Measurements from ENCODE around the gene KDM5B.

Gene KDM5B

GRCh38 chr1:202713110-202713509 lies 95.1 kb downstream of the KDM5B start:
- peak; percentile 40 for DNase-seq (ENCODE audit: low read depth)
- no peak overlapping the region for H3K4me3 ChIP-seq (ENCODE audit: low read depth, low read length)
- TF ChIP-seq, protein P1, sequence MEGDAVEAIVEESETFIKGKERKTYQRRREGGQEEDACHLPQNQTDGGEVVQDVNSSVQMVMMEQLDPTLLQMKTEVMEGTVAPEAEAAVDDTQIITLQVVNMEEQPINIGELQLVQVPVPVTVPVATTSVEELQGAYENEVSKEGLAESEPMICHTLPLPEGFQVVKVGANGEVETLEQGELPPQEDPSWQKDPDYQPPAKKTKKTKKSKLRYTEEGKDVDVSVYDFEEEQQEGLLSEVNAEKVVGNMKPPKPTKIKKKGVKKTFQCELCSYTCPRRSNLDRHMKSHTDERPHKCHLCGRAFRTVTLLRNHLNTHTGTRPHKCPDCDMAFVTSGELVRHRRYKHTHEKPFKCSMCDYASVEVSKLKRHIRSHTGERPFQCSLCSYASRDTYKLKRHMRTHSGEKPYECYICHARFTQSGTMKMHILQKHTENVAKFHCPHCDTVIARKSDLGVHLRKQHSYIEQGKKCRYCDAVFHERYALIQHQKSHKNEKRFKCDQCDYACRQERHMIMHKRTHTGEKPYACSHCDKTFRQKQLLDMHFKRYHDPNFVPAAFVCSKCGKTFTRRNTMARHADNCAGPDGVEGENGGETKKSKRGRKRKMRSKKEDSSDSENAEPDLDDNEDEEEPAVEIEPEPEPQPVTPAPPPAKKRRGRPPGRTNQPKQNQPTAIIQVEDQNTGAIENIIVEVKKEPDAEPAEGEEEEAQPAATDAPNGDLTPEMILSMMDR (IDR thresholded peaks at IDR 0.05; ENCODE audit: control insufficient read depth, extremely low read depth, insufficient read depth), result no peak

GRCh38 chr1:202711949-202712635 lies 96.1 kb downstream of the KDM5B start:
- no peak for DNase-seq (ENCODE audit: low read depth)

GRCh38 chr1:202710070-202711045 lies 97.9 kb downstream of the KDM5B start, which contains the start of gene SYT2:
Gene SYT2, minus strand, starts transcription at chr1:202710454. Its CDS starts 104,682 bp downstream, at chr1:202605772.
- 0 out of 2 replicates have a peak within 1 kb of the TSS, but pooled peaks have one; percentile 9 for H3K4me3 ChIP-seq (ENCODE audit: low read depth, low read length)
- TF ChIP-seq, protein P1 (IDR thresholded peaks at IDR 0.05; ENCODE audit: control insufficient read depth, extremely low read depth, insufficient read depth), result no peak
- DNase-seq (ENCODE audit: low read depth), result no peak

More at GRCh38 chr1:202711949-202712635, 96.1 kb downstream of the KDM5B start:
- no peak overlapping the region for H3K4me3 ChIP-seq (ENCODE audit: low read depth, low read length)
- TF ChIP-seq, protein P1 (IDR thresholded peaks at IDR 0.05; ENCODE audit: control insufficient read depth, extremely low read depth, insufficient read depth), result no peak

- no peak for DNase-seq (ENCODE audit: low read depth)
- TF ChIP-seq, protein P1 (IDR thresholded peaks at IDR 0.05; ENCODE audit: control insufficient read depth, extremely low read depth, insufficient read depth), result no peak
- no peak overlapping the region for H3K4me3 ChIP-seq (ENCODE audit: low read depth, low read length)
Measured at GRCh38 chr1:202709276-202710041, 98.8 kb downstream of the KDM5B start.

DNA sequence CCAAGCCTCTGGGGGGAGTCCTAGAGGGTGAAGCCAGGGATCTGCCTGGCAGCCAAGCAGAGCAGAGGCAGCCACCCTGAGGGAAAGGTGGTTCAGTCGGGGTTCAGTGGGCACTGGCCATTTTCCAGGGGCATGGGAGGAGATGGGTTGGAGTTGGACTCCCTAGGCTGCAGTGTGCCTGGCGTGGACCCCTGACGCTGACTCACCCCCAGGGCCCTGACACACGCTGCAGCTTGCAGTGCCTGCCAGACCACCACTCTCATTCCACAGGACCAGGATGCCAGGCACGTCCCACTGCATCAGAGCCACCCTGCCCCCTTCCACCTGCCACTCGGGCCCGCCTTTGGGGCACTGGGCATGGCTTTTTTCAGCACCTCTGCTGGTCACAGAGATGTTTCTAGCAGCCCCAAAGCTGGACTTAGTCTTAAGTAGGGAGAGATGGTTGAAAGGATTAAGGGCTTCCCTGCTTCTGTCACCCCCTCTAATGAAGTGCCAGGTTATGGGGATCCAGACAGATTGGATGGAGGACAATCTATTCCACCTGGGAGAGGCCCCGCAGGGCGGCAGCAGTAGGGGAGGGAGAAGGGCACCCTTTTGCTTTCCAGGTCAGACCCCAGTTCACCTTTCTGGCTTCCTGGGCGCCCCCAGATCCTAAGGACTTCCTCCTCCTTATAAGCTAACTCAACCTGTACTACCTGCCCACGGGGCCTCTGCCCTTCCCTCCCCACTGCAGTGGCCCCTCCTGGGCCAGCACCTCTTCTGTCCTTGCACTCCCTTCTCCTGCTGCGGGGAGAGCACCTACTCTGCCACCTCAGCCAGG lies 99.6 kb downstream of the KDM5B start:
- TF ChIP-seq, protein P1 (IDR thresholded peaks at IDR 0.05; ENCODE audit: control insufficient read depth, extremely low read depth, insufficient read depth), result no peak
- no peak overlapping the region for H3K4me3 ChIP-seq (ENCODE audit: low read depth, low read length)
- DNase-seq (ENCODE audit: low read depth), result no peak

DNA sequence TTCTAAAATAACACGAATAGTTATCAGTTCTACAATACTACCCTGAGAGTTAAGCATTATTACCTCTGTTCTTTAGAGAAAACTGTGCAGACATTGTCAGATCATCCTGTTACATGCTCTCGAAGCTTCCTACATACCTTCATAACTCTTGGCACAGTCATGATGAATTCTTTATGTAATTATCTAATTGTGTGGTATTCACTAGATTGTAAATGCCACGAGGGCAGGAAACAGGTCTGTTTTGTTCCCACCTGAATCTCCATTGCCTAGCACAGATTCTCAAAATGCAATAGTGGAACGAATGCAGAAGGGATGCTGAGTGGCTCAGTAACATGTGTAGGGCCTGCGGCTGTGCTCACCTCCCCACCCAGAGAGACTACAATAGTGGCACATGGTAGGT lies 101.4 kb downstream of the KDM5B start:
- TF ChIP-seq, protein P1 (IDR thresholded peaks at IDR 0.05; ENCODE audit: control insufficient read depth, extremely low read depth, insufficient read depth), result no peak
- H3K4me3 ChIP-seq (ENCODE audit: low read depth, low read length), result no peak overlapping the region
- DNase-seq (ENCODE audit: low read depth), result no peak

All from LNCaP clone FGC (cell line).